Measurements from ENCODE around the gene PRUNE2.

PRUNE2 gene

DNA sequence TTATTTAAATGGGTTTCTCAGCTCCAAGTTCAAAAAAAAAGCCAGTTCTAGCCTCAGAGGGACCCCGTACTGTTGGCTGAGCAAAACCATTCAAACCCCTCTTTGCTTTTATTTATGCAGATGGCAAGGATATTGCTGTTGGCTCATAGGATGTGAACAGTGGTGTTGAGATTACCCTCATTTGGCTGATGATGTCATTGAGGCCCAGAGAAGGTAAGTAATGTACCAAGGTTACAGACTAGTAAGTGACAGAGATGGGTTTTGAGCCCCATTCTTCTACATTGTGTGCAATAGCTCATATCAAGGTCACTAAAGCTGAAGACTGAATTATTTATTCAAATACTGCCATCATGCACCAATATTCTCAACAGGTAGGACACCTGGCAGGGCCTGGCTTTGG lies 263.8 kb downstream of the PRUNE2 start:
- Histone ChIP-seq H3K27me3 (replicated peaks; ENCODE audit: control insufficient read depth, insufficient read depth, low read length) (no peaks in the 10 kb centered on the region), H3K9ac (ENCODE audit: low read length) (no peak overlapping the region), H3K9me3 (ENCODE audit: control insufficient read depth, low read length) (no peaks in the 10 kb centered on the region), H3K4me3 (ENCODE audit: low read length) (no peak overlapping the region), H3K4me1 (ENCODE audit: control insufficient read depth, insufficient read depth, low read length) (peaks cover 11% of the 10 kb centered on the region), H3K36me3 (ENCODE audit: control insufficient read depth, insufficient read depth, low read length, severe bottlenecking) (peaks cover 81% of the 10 kb centered on the region)
- no peak for DNase-seq (ENCODE audit: low read depth)

DNA sequence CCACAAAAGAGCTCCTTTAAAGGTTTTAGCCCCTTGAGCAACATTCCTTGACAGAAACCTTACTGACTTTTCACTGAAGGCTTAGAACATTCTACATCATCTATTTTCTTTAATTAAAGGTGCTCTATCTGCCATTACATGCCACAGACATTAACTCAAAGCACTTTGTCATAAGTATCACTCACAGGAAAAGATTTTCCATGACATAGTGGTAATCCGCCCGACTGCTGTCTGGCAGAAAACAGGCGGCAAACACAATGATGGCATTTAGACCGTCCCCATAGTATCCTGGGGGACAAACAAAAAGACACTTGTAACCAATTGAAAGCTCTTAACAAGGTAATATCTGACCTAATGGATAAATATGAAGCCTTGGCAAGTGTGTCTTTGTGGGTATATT lies 267.9 kb downstream of the PRUNE2 start:
- no peaks in the 10 kb centered on the region for H3K9me3 ChIP-seq (ENCODE audit: control insufficient read depth, low read length)
- DNase-seq (ENCODE audit: low read depth), result peak; percentile 20
- peaks cover 4% of the 10 kb centered on the region for H3K4me1 ChIP-seq (ENCODE audit: control insufficient read depth, insufficient read depth, low read length)
- H3K27me3 ChIP-seq (replicated peaks; ENCODE audit: control insufficient read depth, insufficient read depth, low read length), result no peaks in the 10 kb centered on the region
- peaks cover 99% of the 10 kb centered on the region for H3K36me3 ChIP-seq (ENCODE audit: control insufficient read depth, insufficient read depth, low read length, severe bottlenecking)
- H3K9ac ChIP-seq (ENCODE audit: low read length), result no peak overlapping the region
- H3K4me3 ChIP-seq (ENCODE audit: low read length), result no peak overlapping the region

DNA sequence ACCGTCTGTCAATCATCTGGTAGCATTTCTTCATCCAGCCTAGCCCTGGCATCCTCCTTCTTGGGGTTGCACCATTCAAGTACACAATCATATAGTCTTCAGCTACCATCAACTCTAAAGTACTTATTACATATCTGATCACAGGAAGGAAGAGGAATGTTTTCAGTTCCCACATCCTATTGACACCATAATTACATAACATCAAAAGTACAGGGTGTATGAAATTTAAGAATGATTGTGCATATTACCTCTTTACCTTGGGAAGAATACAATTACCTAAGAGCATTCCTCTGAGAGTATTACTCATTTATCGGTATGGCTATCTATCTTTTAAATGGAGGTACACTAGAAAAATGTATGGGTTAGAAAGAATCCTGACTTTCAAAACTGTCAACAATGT lies 268.5 kb downstream of the PRUNE2 start:
- peaks cover 4% of the 10 kb centered on the region for H3K4me1 ChIP-seq (ENCODE audit: control insufficient read depth, insufficient read depth, low read length)
- DNase-seq (ENCODE audit: low read depth), result no peak
- H3K36me3 ChIP-seq (ENCODE audit: control insufficient read depth, insufficient read depth, low read length, severe bottlenecking), result peaks cover 99% of the 10 kb centered on the region
- no peak overlapping the region for H3K4me3 ChIP-seq (ENCODE audit: low read length)
- H3K27me3 ChIP-seq (replicated peaks; ENCODE audit: control insufficient read depth, insufficient read depth, low read length), result no peaks in the 10 kb centered on the region
- no peak overlapping the region for H3K9ac ChIP-seq (ENCODE audit: low read length)
- no peaks in the 10 kb centered on the region for H3K9me3 ChIP-seq (ENCODE audit: control insufficient read depth, low read length)

DNA sequence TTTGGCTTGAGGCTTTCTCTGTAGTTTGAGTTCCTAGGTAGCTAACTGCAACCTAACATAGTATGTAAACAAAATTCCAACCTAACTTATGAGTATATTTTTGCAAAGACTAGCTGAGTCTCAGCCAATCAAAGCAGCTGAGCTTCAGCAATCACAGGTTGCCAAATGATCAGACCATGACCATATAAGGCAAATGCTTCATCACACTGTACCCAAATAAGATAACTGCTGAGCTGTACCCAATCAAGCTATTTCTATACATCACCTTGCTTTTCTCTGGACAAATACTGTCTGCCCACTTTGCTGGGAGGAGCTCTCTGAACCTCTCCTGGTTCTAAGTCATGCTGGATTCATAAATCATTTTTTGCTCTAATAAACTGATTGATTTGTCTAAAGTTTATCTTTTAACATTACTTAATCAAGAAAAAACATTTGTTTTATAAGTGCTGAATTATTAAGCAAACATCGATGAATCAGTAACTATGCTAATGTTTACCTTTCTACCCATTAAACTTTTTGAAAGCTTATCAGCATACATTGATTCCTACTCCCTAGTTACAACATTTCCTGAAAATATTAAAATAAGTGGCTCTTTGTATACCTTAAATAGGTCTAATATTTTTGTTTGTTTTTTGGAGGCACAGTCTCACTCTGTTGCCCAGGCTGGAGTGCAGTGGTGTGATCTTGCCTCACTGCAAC lies 271.4 kb downstream of the PRUNE2 start:
- Histone ChIP-seq H3K36me3 (ENCODE audit: control insufficient read depth, insufficient read depth, low read length, severe bottlenecking) (peaks cover 99% of the 10 kb centered on the region), H3K4me3 (ENCODE audit: low read length) (no peak overlapping the region), H3K27me3 (replicated peaks; ENCODE audit: control insufficient read depth, insufficient read depth, low read length) (no peaks in the 10 kb centered on the region), H3K9me3 (ENCODE audit: control insufficient read depth, low read length) (no peaks in the 10 kb centered on the region), H3K9ac (ENCODE audit: low read length) (no peak overlapping the region), H3K4me1 (ENCODE audit: control insufficient read depth, insufficient read depth, low read length) (peaks cover 7% of the 10 kb centered on the region)
- DNase-seq (ENCODE audit: low read depth), result peak; percentile 36

DNA sequence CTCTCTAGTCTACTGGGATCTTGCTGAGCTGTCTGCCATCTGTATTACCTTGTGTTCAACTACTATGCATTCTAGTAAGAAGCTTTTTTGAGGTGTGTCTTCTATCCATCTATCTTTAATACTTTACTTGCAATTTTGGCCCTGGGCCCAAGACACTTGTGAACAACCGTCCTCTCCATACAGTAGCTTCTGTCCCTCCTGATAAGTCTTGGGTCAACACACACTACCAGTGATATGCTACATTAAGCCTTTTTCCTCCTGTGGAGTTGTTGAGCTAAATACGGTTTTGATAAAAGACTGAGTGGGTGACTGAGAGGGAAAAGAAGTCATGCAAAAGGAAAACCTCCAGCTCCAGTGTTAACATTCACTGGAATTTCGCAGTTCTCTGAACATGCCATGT lies 275.0 kb downstream of the PRUNE2 start:
- Histone ChIP-seq H3K36me3 (ENCODE audit: control insufficient read depth, insufficient read depth, low read length, severe bottlenecking) (peaks cover 100% of the 10 kb centered on the region), H3K4me1 (ENCODE audit: control insufficient read depth, insufficient read depth, low read length) (peaks cover 9% of the 10 kb centered on the region), H3K9me3 (ENCODE audit: control insufficient read depth, low read length) (no peaks in the 10 kb centered on the region), H3K27me3 (replicated peaks; ENCODE audit: control insufficient read depth, insufficient read depth, low read length) (no peaks in the 10 kb centered on the region), H3K4me3 (ENCODE audit: low read length) (no peak overlapping the region), H3K9ac (ENCODE audit: low read length) (no peak overlapping the region)
- DNase-seq (ENCODE audit: low read depth), result no peak

DNA sequence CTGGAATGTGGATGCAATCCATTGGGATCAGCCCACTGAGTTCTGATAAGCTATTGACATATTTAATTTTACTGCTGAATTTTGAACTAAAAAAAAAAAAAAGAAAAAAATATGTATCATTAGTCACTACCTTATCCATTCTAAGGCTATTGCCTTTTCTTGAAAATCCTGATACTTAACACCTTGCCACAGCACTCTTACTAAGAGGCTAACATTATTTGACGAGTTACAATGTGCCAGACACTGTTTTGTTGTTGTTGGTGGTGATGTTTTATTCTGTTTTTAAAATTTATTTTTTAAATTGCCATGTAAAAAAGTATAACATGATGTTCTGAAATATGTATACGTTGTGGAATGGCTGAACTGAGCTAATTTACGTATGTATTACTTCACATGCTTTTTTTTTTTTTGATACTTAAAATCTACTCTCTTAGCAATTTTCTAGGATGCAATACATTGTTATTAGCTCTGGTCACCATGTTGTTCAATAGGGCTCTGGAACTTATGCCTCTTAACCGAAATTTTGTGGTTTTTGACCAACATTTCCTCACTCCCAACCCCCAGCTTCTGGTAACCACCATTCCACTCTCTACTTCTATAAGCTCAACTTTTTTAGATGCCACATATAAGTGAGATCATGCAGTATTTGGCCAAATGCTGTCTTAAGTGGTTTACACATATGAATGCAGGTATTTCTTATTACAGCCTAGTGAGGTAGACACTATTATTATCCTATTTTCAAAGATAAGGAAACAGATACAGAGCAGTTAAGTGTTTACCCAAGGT lies 276.5 kb downstream of the PRUNE2 start:
- no peak for DNase-seq (ENCODE audit: low read depth)
- no peak overlapping the region for H3K4me3 ChIP-seq (ENCODE audit: low read length)
- no peaks in the 10 kb centered on the region for H3K27me3 ChIP-seq (replicated peaks; ENCODE audit: control insufficient read depth, insufficient read depth, low read length)
- no peak overlapping the region for H3K9ac ChIP-seq (ENCODE audit: low read length)
- H3K36me3 ChIP-seq (ENCODE audit: control insufficient read depth, insufficient read depth, low read length, severe bottlenecking), result peaks cover 100% of the 10 kb centered on the region
- H3K4me1 ChIP-seq (ENCODE audit: control insufficient read depth, insufficient read depth, low read length), result peaks cover 9% of the 10 kb centered on the region
- no peaks in the 10 kb centered on the region for H3K9me3 ChIP-seq (ENCODE audit: control insufficient read depth, low read length)

DNA sequence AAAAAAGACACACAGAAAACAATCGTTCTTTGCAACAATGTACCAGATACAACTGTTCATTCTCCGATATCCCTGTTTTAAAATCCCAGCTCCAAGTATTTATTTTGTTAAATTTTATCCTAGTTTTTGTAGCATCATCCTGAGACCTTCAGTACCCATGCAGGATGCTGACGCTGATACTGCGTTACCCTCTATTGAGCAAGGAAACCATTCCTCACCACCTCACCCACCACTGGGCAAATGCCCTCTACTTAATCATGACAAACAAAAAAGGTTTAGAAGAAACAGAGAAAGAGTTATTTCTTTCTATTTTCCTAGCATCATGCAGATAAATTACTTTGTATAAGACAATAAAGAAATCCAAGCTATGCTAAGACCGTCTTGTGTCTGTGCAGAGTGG lies 277.8 kb downstream of the PRUNE2 start:
- H3K9me3 ChIP-seq (ENCODE audit: control insufficient read depth, low read length), result no peaks in the 10 kb centered on the region
- peaks cover 97% of the 10 kb centered on the region for H3K36me3 ChIP-seq (ENCODE audit: control insufficient read depth, insufficient read depth, low read length, severe bottlenecking)
- H3K4me1 ChIP-seq (ENCODE audit: control insufficient read depth, insufficient read depth, low read length), result peaks cover 13% of the 10 kb centered on the region
- no peak for DNase-seq (ENCODE audit: low read depth)
- no peak overlapping the region for H3K4me3 ChIP-seq (ENCODE audit: low read length)
- no peaks in the 10 kb centered on the region for H3K27me3 ChIP-seq (replicated peaks; ENCODE audit: control insufficient read depth, insufficient read depth, low read length)
- no peak overlapping the region for H3K9ac ChIP-seq (ENCODE audit: low read length)

DNA sequence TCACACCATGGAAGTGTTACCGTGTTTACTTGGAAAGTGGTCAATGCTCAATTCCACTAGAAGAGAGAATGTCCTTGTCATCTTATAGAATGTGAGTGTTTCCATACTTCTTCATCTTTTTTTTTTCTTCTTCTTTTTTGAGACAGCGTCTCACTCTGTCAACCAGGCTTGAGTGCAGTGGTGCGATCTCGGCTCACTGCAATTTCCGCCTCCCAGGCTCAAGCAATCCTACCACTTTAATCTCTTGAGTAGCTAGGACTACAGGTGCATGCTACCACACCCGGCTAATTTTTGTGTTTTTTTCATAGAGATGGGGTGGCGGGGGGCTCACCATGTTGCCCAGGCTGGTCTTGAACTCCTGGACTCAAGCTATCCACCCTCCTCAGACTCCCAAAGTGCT lies 278.9 kb downstream of the PRUNE2 start:
- Histone ChIP-seq H3K9ac (ENCODE audit: low read length) (no peak overlapping the region), H3K36me3 (ENCODE audit: control insufficient read depth, insufficient read depth, low read length, severe bottlenecking) (peaks cover 85% of the 10 kb centered on the region), H3K4me3 (ENCODE audit: low read length) (no peak overlapping the region), H3K9me3 (ENCODE audit: control insufficient read depth, low read length) (no peaks in the 10 kb centered on the region), H3K4me1 (ENCODE audit: control insufficient read depth, insufficient read depth, low read length) (peaks cover 13% of the 10 kb centered on the region), H3K27me3 (replicated peaks; ENCODE audit: control insufficient read depth, insufficient read depth, low read length) (no peaks in the 10 kb centered on the region)
- DNase-seq (ENCODE audit: low read depth), result no peak

DNA sequence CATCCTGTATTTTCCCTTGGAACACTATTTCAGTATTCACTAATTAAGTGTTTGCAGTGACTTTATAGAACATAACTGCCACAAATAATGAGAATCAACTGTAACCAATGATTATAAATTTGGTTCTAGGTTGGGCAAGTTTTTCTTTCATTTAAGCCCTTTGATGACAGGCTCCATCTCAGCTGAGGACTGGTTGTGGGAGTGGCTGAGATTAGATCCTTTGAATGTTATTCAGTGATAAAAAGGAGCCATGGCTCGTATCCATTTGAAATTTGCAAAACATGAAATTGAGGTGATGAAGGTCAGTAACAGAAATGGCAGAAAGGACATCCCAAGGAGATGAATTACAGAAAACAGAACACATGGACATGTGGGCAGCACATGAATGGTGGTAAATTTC lies 279.8 kb downstream of the PRUNE2 start:
- H3K36me3 ChIP-seq (ENCODE audit: control insufficient read depth, insufficient read depth, low read length, severe bottlenecking), result peaks cover 77% of the 10 kb centered on the region
- peaks cover 13% of the 10 kb centered on the region for H3K4me1 ChIP-seq (ENCODE audit: control insufficient read depth, insufficient read depth, low read length)
- no peaks in the 10 kb centered on the region for H3K27me3 ChIP-seq (replicated peaks; ENCODE audit: control insufficient read depth, insufficient read depth, low read length)
- no peak overlapping the region for H3K9ac ChIP-seq (ENCODE audit: low read length)
- no peaks in the 10 kb centered on the region for H3K9me3 ChIP-seq (ENCODE audit: control insufficient read depth, low read length)
- no peak overlapping the region for H3K4me3 ChIP-seq (ENCODE audit: low read length)
- no peak for DNase-seq (ENCODE audit: low read depth)

DNA sequence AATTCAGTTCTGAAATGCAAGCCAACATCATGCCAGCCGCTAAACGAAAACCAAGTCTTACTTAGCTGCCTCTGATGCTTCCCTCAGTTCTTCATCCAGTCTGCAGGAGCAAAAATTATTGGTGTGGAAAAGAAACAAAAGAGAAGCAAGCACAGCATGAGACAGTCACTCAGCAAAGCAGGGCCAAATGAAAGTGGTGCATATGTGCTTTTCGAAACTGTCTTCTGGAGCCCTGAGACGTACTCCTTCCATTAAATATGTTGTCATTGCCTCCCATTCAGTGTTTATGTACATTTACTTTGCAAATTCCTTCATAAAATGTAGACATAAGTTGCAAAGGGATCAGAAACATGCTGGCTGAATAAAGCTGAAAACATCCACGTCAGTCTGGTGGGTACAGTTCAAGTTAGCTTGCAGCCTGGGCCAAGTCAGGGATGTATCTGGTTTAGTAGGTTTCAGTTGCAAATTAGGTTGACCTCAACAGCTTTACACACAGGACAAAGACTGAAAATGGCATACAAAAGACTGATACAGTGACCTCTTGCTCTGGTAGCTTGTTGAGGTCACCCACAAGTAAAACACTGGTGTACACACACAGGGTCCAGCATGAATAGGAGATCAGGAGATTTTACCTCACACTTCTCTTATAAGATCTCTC lies 281.4 kb downstream of the PRUNE2 start:
- DNase-seq (ENCODE audit: low read depth), result no peak
- Histone ChIP-seq H3K4me3 (ENCODE audit: low read length) (no peak overlapping the region), H3K36me3 (ENCODE audit: control insufficient read depth, insufficient read depth, low read length, severe bottlenecking) (peaks cover 61% of the 10 kb centered on the region), H3K4me1 (ENCODE audit: control insufficient read depth, insufficient read depth, low read length) (peaks cover 30% of the 10 kb centered on the region), H3K27me3 (replicated peaks; ENCODE audit: control insufficient read depth, insufficient read depth, low read length) (no peaks in the 10 kb centered on the region), H3K9ac (ENCODE audit: low read length) (no peak overlapping the region), H3K9me3 (ENCODE audit: control insufficient read depth, low read length) (no peaks in the 10 kb centered on the region)

DNA sequence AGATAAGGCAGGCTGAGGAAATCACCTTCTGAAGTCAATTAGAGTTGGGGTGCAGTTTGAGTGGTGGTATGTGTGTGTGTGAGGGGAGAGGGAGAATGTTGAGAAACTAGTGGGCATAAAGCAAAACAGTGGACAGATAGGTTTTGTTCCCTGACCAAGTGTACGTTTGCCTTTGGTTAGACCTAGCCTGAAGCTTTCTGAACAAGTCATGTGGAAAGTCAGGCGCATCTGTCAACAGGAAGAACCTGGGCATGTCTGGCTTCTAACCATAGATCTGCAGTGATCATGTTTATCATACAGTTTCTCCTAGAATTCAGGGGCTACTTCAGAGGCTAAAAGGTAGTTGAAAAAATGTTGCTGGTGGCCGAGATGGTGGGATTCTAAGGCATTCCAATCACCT lies 284.9 kb downstream of the PRUNE2 start:
- Histone ChIP-seq H3K4me1 (ENCODE audit: control insufficient read depth, insufficient read depth, low read length) (peaks cover 50% of the 10 kb centered on the region), H3K4me3 (ENCODE audit: low read length) (no peak overlapping the region), H3K9me3 (ENCODE audit: control insufficient read depth, low read length) (no peaks in the 10 kb centered on the region), H3K27me3 (replicated peaks; ENCODE audit: control insufficient read depth, insufficient read depth, low read length) (no peaks in the 10 kb centered on the region), H3K36me3 (ENCODE audit: control insufficient read depth, insufficient read depth, low read length, severe bottlenecking) (peaks cover 26% of the 10 kb centered on the region), H3K9ac (ENCODE audit: low read length) (no peak overlapping the region)
- DNase-seq (ENCODE audit: low read depth), result no peak
